Suprapubic skin (tissue), 4 donors: Measurements from ENCODE around the gene ERAP2. TPM values are rescaled to one million over a fixed set of nuclear protein-coding genes. Genes with fewer than 3 reads are reported as not detected.

Experiments used
- DNase-seq, 2 donors: peaks; one replicate each; pipeline ENCODE4 v3.0.0-alpha.2; 2019; ENCODE audit warnings: low spot score in 2 of 2
- H3K27ac ChIP-seq: fragments of 200-600 bp; sonication (generic); one replicate; pipeline ENCODE4 v1.5.1; 2019
- H3K27me3 ChIP-seq: fragments of 200-600 bp; sonication (generic); one replicate; pipeline ENCODE4 v1.5.1; 2019
- H3K36me3 ChIP-seq: fragments of 200-600 bp; sonication (generic); one replicate; pipeline ENCODE4 v1.5.1; 2019
- H3K4me1 ChIP-seq: fragments of 200-600 bp; sonication (generic); one replicate; pipeline ENCODE4 v1.5.1; 2019
- H3K4me3 ChIP-seq: fragments of 200-600 bp; sonication (generic); one replicate; pipeline ENCODE4 v1.5.1; 2019; ENCODE audit warnings: mild to moderate bottlenecking
- H3K9me3 ChIP-seq: fragments of 200-600 bp; sonication (generic); one replicate; pipeline ENCODE4 v1.5.1; 2019
- CTCF ChIP-seq, 2 donors: fragments of 200-600 bp in 1 of 2; fragments of 450-650 bp in 1 of 2; sonication (generic) in 1 of 2; IDR thresholded peaks; one replicate each; pipeline ENCODE4 v1.5.1; 2016 to 2019; ENCODE audit warnings: antibody characterized with exemption in 2 of 2, mild to moderate bottlenecking in 1 of 2, moderate library complexity in 1 of 2
- EP300 ChIP-seq: sonication (generic); formaldehyde crosslinking; IDR thresholded peaks from one replicate; pipeline ENCODE4 v1.6.1; 2017; ENCODE audit warnings: antibody characterized with exemption
- POLR2A ChIP-seq, 2 donors: fragments of 450-650 bp; IDR thresholded peaks; one replicate each; pipeline ENCODE4 v1.6.1; 2017; ENCODE audit warnings: antibody characterized with exemption in 2 of 2, mild to moderate bottlenecking in 2 of 2, moderate library complexity in 2 of 2
- POLR2AphosphoS5 ChIP-seq, 3 donors: sonication (generic); formaldehyde crosslinking; IDR thresholded peaks; one replicate each; pipeline ENCODE4 v1.6.1; 2017; ENCODE audit warnings: antibody characterized with exemption in 3 of 3
- WGBS: methylation state at CpG from one replicate; pipeline ENCODE4 v1.1.5; 2018; 5-methylcytosine and 5-hydroxymethylcytosine counted together
- total RNA-seq, 4 donors: library from RNA; depleted of rRNA; stranded (reverse); fragments of >200 nt; gene quantifications; one replicate each; pipeline ENCODE4 v1.1.0, GENCODE V29; 2016

ERAP2 gene
- total RNA-seq, 4 donors from 2014 or later, result 9.0 to 14.0 (median 11.5) TPM

GRCh38 chr5:96913233-96913632, 36.9 kb downstream of the ERAP2 start:
- no peak for DNase-seq
- H3K4me3 ChIP-seq, result no peak overlapping the region
- WGBS, result 75% methylated on average over 2 of the region's 2 CpGs
- no peaks in the 10 kb centered on the region for H3K4me1 ChIP-seq
- H3K27me3 ChIP-seq, result no peaks in the 10 kb centered on the region
- peaks cover 19% of the 10 kb centered on the region for H3K36me3 ChIP-seq
- no peak for TF ChIP-seq CTCF (IDR thresholded peaks at IDR 0.05)
- H3K9me3 ChIP-seq, result no peaks in the 10 kb centered on the region
- H3K27ac ChIP-seq, result no peak overlapping the region

GRCh38 chr5:96919754-96920197, 43.5 kb downstream of the ERAP2 start:
- no peaks in the 10 kb centered on the region for H3K9me3 ChIP-seq
- H3K36me3 ChIP-seq, result peaks cover 3% of the 10 kb centered on the region
- no peak overlapping the region for H3K4me3 ChIP-seq
- WGBS, result 96% methylated on average over 4 of the region's 4 CpGs
- H3K27ac ChIP-seq, result no peak overlapping the region
- H3K27me3 ChIP-seq, result no peaks in the 10 kb centered on the region
- no peak for DNase-seq
- peaks cover 11% of the 10 kb centered on the region for H3K4me1 ChIP-seq
- TF ChIP-seq POLR2A (IDR thresholded peaks at IDR 0.05), result no peak
- TF ChIP-seq POLR2AphosphoS5 (IDR thresholded peaks at IDR 0.05), result no peak
- no peak for TF ChIP-seq EP300
- TF ChIP-seq CTCF (IDR thresholded peaks at IDR 0.05), result no peak

- DNase-seq, result no peak
- 67% methylated on average over 3 of the region's 3 CpGs for WGBS
- Histone ChIP-seq H3K27me3 (no peaks in the 10 kb centered on the region), H3K36me3 (peaks cover 2% of the 10 kb centered on the region), H3K27ac (no peak overlapping the region), H3K9me3 (no peaks in the 10 kb centered on the region), H3K4me1 (peaks cover 11% of the 10 kb centered on the region), H3K4me3 (no peak overlapping the region)
- TF ChIP-seq CTCF (IDR thresholded peaks at IDR 0.05) (no peak), EP300 (no peak)
Measured at GRCh38 chr5:96920744-96921355, 44.5 kb downstream of the ERAP2 start.

GRCh38 chr5:96922499-96923244, 46.4 kb downstream of the ERAP2 start:
- Histone ChIP-seq H3K4me1 (peaks cover 11% of the 10 kb centered on the region), H3K27me3 (no peaks in the 10 kb centered on the region), H3K9me3 (no peaks in the 10 kb centered on the region), H3K36me3 (no peaks in the 10 kb centered on the region), H3K27ac (no peak overlapping the region), H3K4me3 (no peak overlapping the region)
- TF ChIP-seq POLR2AphosphoS5 (IDR thresholded peaks at IDR 0.05), result no peak
- TF ChIP-seq POLR2A (IDR thresholded peaks at IDR 0.05), result no peak
- TF ChIP-seq CTCF (IDR thresholded peaks at IDR 0.05), result no peak
- TF ChIP-seq EP300, result no peak
- no peak for DNase-seq
- WGBS, result 80% methylated on average over 12 of the region's 12 CpGs

GRCh38 chr5:96924016-96924443, 47.7 kb downstream of the ERAP2 start:
- no peak overlapping the region for H3K4me3 ChIP-seq
- H3K9me3 ChIP-seq, result no peaks in the 10 kb centered on the region
- H3K27me3 ChIP-seq, result no peaks in the 10 kb centered on the region
- H3K36me3 ChIP-seq, result no peaks in the 10 kb centered on the region
- TF ChIP-seq POLR2A (IDR thresholded peaks at IDR 0.05) (no peak), POLR2AphosphoS5 (IDR thresholded peaks at IDR 0.05) (no peak), EP300 (no peak), CTCF (IDR thresholded peaks at IDR 0.05) (no peak)
- 39% methylated on average over 3 of the region's 3 CpGs for WGBS
- DNase-seq, result no peak
- H3K27ac ChIP-seq, result peak overlapping the region; percentile 3
- H3K4me1 ChIP-seq, result peaks cover 11% of the 10 kb centered on the region
